ENCODE results near the gene NSMCE3.

Gene NSMCE3

DNA sequence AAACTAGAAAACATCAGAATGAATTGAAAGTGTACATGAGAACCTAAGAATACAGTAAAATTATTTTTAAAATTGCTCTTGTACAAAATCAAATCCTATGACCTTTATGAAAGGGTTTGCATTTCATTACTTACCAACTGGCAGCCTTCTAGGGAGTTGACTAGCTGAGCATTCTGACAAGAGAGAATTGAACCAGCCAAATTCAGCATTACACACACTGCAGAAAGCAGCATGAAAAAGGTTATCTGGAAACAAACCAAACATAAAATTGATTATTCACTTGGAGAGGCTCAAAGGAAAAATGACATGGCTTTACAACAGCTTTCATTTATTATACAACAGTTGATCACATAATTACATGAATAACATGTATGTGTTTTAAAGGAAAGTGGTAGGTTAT is 17.4 kb downstream of the NSMCE3 start:
- TF ChIP-seq GATA3 (IDR thresholded peaks at IDR 0.05; ENCODE audit: low read depth, low read length) (no peak), GATA2 (IDR thresholded peaks at IDR 0.05; ENCODE audit: low read depth, low read length) (no peak)

DNA sequence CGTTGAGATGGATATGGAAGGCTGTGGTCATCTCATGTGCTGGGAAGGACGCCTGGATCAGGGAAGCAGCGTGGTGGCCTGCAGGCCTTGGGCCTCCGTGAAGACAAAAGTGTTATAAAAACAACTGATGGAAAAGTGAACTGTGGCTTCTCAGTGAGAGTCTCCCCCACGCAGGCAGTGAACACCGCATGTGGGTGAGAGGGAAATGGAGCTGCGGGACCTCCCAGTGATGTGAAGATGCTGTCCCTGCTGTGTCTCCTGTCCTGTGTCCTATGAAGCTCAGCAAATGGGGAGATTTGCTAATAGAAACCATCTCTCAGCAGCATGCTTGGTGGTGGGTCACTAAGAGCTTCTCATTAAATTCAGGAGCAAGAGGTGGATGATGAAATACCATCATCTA is 25.1 kb downstream of the NSMCE3 start:
- TF ChIP-seq GATA3 (IDR thresholded peaks at IDR 0.05; ENCODE audit: low read depth, low read length) = no peak
- TF ChIP-seq GATA2 (IDR thresholded peaks at IDR 0.05; ENCODE audit: low read depth, low read length) = no peak

DNA sequence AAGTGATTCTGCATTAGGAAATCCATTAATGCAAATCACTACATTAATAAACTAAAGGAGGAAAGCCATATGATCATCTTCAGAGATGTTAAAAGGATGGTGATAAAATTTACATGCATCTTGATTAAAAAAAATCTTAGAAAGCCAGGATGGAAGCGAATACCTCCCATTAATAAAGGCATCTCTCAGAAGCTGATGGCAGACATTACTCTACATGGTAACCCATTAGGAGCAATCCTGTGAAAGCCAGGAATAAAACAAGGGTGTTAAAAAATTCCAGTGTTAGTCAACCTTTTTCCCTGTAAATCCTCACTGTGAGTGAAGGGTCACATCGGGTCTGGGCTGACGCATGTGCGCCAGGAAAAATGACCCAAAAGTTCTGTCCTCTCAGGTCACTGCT is 25.5 kb downstream of the NSMCE3 start:
- no peak for TF ChIP-seq GATA3 (IDR thresholded peaks at IDR 0.05; ENCODE audit: low read depth, low read length)
- TF ChIP-seq GATA2 (IDR thresholded peaks at IDR 0.05; ENCODE audit: low read depth, low read length) = no peak

DNA sequence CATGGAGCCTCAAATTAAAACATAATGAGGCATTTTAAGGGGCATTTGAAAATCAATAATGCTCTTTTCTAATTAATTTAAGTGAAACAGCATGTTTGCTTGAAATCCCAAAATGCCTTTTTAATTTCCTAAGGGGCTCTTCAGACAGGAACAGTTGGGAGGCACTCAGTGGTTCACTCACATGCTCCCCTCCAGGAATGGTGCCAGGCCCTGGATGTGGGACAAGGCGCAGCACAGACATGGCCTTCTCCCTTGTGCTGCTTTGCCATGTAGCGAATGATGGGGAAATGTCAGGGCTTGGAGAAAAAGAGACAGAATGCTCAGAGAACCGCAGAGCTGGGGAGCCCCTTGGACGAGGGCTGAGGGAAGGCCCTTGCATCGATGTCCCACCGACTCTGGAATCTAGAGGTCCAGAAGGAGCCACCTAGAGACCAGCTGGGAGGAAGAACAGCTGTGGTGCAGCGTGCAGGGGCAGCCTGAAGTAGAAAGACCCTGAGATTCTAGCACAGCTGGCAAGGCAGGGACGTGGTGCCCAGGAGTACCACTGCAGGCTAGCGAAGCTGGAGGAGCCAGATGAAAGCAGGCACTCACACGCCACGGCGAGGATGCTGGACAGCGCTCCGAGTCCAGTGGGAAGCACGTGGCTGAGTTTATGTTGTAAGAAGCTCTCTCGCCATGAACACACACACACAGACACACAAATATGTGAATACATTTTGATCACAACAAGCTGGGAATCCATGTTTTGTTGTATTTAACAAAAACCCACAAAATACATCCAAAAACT is 27.0 kb downstream of the NSMCE3 start:
- TF ChIP-seq GATA2 (IDR thresholded peaks at IDR 0.05; ENCODE audit: low read depth, low read length) (no peak), GATA3 (IDR thresholded peaks at IDR 0.05; ENCODE audit: low read depth, low read length) (no peak)

GRCh38 chr15:29241207-29241606 is 28.4 kb downstream of the NSMCE3 start:
- no peak for TF ChIP-seq GATA2 (IDR thresholded peaks at IDR 0.05; ENCODE audit: low read depth, low read length)
- TF ChIP-seq GATA3 (IDR thresholded peaks at IDR 0.05; ENCODE audit: low read depth, low read length) = no peak

DNA sequence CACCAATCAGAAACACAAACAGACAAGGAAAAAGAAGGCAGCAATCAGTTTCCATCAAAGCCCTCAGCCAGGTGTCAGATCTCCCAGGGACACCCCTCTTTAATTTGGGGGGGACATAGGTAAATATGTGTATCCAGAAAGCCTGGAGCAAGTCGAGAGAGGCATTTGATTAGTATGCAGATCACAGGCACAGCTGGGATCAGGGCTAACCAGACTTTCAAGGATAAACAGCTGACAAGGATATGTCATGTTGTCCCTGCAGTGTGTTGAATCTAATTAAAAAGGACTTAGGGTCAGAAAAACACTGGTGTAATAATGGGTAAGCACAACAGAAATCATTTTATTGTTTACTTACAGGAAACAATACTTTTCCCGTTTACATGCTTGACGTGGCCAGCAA is 30.2 kb downstream of the NSMCE3 start:
- TF ChIP-seq GATA2 (IDR thresholded peaks at IDR 0.05; ENCODE audit: low read depth, low read length) (no peak), GATA3 (IDR thresholded peaks at IDR 0.05; ENCODE audit: low read depth, low read length) (no peak)

DNA sequence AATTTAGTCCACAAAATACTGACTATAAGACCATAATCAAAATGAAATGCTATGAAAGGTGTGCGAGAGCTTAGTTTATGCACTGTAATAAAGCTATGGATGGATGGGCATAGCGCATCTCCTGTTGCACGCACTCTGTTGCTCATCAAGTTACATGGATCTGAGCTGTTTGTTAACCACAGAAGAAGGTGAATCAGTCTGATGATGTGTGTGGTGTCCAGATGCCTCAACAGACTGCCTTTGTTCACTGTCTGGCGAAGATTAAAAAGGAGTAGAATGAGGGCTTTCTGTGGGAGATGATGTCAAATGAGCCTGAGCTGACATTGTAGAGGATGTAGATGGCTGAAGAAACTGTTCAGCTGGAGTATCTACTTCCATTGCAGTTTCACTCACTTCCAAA is 36.1 kb downstream of the NSMCE3 start:
- no peak for TF ChIP-seq GATA3 (IDR thresholded peaks at IDR 0.05; ENCODE audit: low read depth, low read length)
- no peak for TF ChIP-seq GATA2 (IDR thresholded peaks at IDR 0.05; ENCODE audit: low read depth, low read length)

DNA sequence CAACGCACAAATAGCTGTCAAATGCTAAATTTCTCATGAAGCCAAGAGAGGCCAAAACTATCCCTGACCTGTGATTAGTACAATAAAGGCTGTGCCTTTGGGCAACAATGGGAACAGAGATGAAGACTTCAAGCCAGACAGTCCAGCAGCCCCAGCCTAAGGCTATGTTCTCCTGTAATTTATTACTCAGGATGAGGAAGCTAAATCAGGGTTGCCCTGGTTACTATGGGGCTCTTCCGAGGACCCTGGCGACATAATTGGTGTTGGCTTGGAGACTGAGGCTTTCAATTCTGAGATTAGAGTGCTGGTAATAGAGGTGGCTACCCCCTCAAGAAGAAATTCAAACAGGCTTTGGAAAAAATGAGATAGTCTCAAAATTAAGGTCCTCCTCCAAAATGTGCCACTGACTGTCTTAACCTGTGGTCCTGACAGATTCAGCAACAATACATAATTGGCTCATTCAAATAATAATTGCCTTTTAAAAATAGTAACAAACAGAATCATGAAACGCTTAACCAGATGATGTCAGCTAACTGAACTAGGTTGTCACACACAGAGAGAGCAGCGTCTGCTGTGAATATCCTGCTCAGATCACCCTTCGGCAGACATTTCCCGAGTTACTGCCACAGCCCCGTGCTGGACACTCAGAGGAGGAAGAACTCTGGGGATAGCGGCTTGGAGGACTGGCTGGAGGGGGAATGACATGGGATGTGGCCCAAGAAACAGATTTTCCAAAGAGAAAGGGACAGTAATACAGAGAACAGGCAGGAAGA is 43.0 kb downstream of the NSMCE3 start:
- TF ChIP-seq GATA2 (IDR thresholded peaks at IDR 0.05; ENCODE audit: low read depth, low read length) = no peak
- no peak for TF ChIP-seq GATA3 (IDR thresholded peaks at IDR 0.05; ENCODE audit: low read depth, low read length)

- TF ChIP-seq GATA2 (IDR thresholded peaks at IDR 0.05; ENCODE audit: low read depth, low read length) = no peak
- TF ChIP-seq GATA3 (IDR thresholded peaks at IDR 0.05; ENCODE audit: low read depth, low read length) = no peak
These were observed 43.9 kb downstream of the NSMCE3 start for GRCh38 chr15:29225534-29226234.

- TF ChIP-seq GATA2 (IDR thresholded peaks at IDR 0.05; ENCODE audit: low read depth, low read length) = no peak
- no peak for TF ChIP-seq GATA3 (IDR thresholded peaks at IDR 0.05; ENCODE audit: low read depth, low read length)
These were observed 46.0 kb downstream of the NSMCE3 start for GRCh38 chr15:29223640-29224039.

DNA sequence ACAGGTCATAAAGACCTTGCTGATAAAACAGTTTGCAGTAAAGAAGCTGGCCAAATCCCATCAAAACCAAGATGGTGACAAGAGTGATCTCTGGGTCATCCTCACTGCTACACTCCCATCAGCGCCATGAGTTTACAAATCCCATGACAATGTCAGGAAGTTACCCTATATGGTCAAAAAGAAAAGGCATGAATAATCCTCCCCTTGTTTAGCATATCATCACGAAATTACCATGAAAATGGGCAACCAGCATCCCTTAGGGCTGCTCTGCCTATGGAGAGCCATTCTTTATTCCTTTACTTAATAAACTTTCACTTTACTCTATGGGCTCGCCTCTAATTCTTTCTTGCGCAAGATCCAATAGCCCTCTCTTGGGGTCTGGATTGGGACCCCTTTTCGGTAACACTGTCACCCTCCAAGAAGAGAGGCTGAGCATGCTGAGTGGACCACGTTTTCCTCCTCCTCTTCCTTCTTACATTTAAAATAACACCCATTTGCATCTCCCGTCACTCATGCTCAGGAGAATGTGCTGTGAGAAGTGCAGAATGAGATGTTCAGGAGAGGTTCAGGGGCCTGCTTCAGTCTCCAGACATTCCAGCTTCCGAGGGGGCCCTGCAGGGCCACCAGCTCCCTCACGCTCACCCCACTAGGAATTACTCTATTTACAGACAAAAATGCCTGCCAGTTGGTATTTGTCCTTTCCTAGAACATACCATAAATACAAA is 47.3 kb downstream of the NSMCE3 start:
- no peak for TF ChIP-seq GATA3 (IDR thresholded peaks at IDR 0.05; ENCODE audit: low read depth, low read length)
- no peak for TF ChIP-seq GATA2 (IDR thresholded peaks at IDR 0.05; ENCODE audit: low read depth, low read length)

DNA sequence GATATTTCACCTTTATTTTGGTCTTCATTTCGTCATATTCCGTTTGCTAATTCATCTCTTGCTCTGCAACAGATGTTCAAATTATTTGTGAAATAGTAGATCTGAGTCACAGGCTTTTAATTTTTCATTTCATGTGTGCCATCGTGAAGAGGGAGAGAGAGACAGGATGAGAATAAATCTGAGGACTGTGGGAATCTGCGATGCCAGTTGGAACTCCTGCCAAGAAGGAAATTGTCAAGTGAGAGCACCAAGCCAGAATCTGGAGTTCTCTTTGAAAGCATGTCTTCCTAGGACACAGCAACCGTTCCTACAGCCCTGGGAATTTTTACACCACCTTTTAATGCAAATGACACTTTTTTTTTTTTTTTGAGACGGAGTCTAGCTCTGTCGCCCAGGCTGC is 48.8 kb downstream of the NSMCE3 start:
- TF ChIP-seq GATA2 (IDR thresholded peaks at IDR 0.05; ENCODE audit: low read depth, low read length) (no peak), GATA3 (IDR thresholded peaks at IDR 0.05; ENCODE audit: low read depth, low read length) (no peak)

DNA sequence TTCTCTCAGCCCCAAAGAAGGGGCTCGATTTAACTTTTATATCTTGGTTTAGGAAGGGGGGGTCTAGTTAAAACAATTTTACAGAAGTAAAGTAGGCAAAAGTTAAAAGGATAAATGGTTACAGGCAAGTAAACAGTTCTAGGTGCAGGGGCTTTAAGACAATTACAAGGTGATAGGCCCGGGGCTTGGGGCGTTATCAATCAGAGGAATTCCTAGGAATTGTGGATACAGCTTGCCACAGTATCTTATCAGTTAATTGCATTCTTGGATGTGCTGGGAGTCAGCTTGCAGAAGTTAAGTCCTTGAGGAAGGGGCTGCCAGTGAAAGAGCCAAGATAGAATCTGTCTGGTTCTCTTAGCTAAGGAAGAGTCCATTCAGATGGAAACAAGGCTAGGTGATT is 52.7 kb downstream of the NSMCE3 start:
- no peak for TF ChIP-seq GATA2 (IDR thresholded peaks at IDR 0.05; ENCODE audit: low read depth, low read length)
- TF ChIP-seq GATA3 (IDR thresholded peaks at IDR 0.05; ENCODE audit: low read depth, low read length) = no peak
